ENCODE data around the gene COPZ1. TPM values are rescaled to one million over a fixed set of nuclear protein-coding genes. Genes with fewer than 3 reads are reported as not detected.
A peak's percentile ranks its signal among the peaks of the same experiment; 100 is the strongest.

Gene COPZ1
- total and polyA plus RNA-seq, 9 of the 15 experiments (the other 6 are each of a cell fraction or from before 2014, with no cell fraction given), result 137 to 487 (median 233) TPM

- TF ChIP-seq E2F1 (CRISPR knock-in tag; IDR thresholded peaks at IDR 0.05), result peak; percentile 99
- no peak for TF ChIP-seq NCOA4 (IDR thresholded peaks at IDR 0.05; ENCODE audit: partially characterized antibody)
- peak; percentile 85 to 98 for TF ChIP-seq TEAD1 (CRISPR knock-in tag; IDR thresholded peaks at IDR 0.05)
- TF ChIP-seq ETS1 (conservative IDR thresholded peaks at IDR 0.05; ENCODE audit: control insufficient read depth, low read depth, low read length), result no peak; the same call in 1 of the 2 replicates
- TF ChIP-seq RBM15 (IDR thresholded peaks at IDR 0.05; ENCODE audit: insufficient read depth, low read length), result no peak
- TF ChIP-seq CEBPZ (IDR thresholded peaks at IDR 0.05; ENCODE audit: borderline replicate concordance, low read depth, low read length), result peak; percentile 85
- peak; percentile 88 for TF ChIP-seq POLR2AphosphoS5 (IDR thresholded peaks at IDR 0.05; ENCODE audit: control insufficient read depth, insufficient read depth, low read depth, low read length)
- TF ChIP-seq CEBPG (CRISPR knock-in tag; IDR thresholded peaks at IDR 0.05), result no peak; the same call in 1 of the 2 replicates
- TF ChIP-seq CEBPG (tag; conservative IDR thresholded peaks at IDR 0.05 in 1 of 2, IDR thresholded peaks at IDR 0.05 in 1 of 2), result no peak
- TF ChIP-seq TRIM24 (IDR thresholded peaks at IDR 0.05), result no peak
- no peak for TF ChIP-seq MED1 (CRISPR knock-in tag; IDR thresholded peaks at IDR 0.05; ENCODE audit: borderline replicate concordance)
- peak; percentile 80; the same call in 1 of the 2 replicates for TF ChIP-seq TEAD2 (tag; IDR thresholded peaks at IDR 0.05)
- TF ChIP-seq HES1 (IDR thresholded peaks at IDR 0.05; ENCODE audit: low read depth), result no peak
- TF ChIP-seq WHSC1 (IDR thresholded peaks at IDR 0.05; ENCODE audit: low read length), result no peak
- TF ChIP-seq TOE1 (IDR thresholded peaks at IDR 0.05; ENCODE audit: borderline replicate concordance), result no peak
- no peak for TF ChIP-seq TOE1 (CRISPR knock-in tag; IDR thresholded peaks at IDR 0.05; ENCODE audit: borderline replicate concordance, low read depth)
- TF ChIP-seq CREB1 (IDR thresholded peaks at IDR 0.05), result peak; percentile 19
- TF ChIP-seq CREB1 (CRISPR knock-in tag; IDR thresholded peaks at IDR 0.05), result no peak
- peak; percentile 54 for TF ChIP-seq ZNF766 (CRISPR knock-in tag; conservative IDR thresholded peaks at IDR 0.05)
- TF ChIP-seq POLR3G (IDR thresholded peaks at IDR 0.05; ENCODE audit: extremely low read depth, insufficient read length, insufficient replicate concordance), result no peak
Observed at GRCh38 chr12:54279632-54280467, 45.1 kb upstream of the COPZ1 start, which contains the start of gene CBX5 (continued).
